ENCODE results near the gene RAB5IF. TPM values are rescaled to one million over a fixed set of nuclear protein-coding genes. Genes with fewer than 3 reads are reported as not detected.
"Not testable (repeated sequence)": the region's sequence is repeated elsewhere in the genome, so short reads cannot be mapped to it uniquely, and the experiment has no call there.

The RAB5IF gene
- total RNA-seq, 2 experiments from 2014 or later, result 74.5 to 77.1 TPM

DNA sequence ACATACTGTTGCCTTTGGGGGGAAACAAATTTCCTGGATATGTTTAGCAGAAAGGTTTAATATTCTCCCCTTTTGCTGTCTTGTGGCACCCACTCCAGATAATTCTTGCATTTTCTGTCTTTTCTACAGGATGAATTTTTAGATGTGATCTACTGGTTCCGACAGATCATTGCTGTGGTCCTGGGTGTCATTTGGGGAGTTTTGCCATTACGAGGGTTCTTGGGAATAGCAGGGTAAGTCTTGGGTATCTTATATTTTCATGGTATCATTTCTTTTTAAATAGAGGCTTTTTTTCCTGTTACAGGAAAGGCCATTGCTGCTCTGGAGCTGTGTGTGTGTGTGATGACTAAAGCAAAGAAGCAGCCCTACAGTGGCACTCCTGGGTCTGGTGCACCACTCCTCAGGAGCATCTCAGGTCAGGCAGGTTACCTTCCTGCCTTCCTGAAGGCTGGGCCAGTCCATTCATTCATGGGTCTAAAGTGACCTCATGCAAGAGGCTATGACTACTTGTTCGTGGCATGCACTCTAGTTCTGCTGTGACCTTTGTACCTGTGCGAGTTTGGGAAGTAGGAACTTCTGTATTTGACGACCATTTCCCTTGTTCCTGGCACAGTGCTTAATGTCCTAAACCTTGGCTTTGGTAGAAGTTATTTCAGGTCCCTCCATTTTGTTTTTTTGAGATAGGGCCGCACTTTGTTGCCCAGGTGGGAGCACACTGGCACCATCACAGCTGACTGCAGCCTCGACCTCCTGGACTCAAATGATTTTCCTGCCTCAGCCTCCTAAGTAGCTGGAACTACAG lies 2.2 kb downstream of the RAB5IF start:
- intact Hi-C loops (cut with micrococcal nuclease), result loop anchor here (5.0 to 10.0 kb wide), 2 partner anchors 35 to 53 kb away; partner anchors contain the start of gene TGIF2
- H3K27me3 Mint-ChIP-seq, result no peaks in the 10 kb centered on the region
- no peaks in the 10 kb centered on the region for H3K9me3 Mint-ChIP-seq
- POLR2A ChIA-PET, result interaction anchor here (3.7 to 4.3 kb wide), 2 partner anchors 22 to 37 kb away, joined by 18 to 21 read pairs; partner anchors contain the start of gene SLA2
- peaks cover 25% of the 10 kb centered on the region for H3K4me1 Mint-ChIP-seq (ENCODE audit: low read depth)
- H3K4me3 Mint-ChIP-seq, result peak overlapping the region; percentile 100
- TF ChIP-seq, protein P1, sequence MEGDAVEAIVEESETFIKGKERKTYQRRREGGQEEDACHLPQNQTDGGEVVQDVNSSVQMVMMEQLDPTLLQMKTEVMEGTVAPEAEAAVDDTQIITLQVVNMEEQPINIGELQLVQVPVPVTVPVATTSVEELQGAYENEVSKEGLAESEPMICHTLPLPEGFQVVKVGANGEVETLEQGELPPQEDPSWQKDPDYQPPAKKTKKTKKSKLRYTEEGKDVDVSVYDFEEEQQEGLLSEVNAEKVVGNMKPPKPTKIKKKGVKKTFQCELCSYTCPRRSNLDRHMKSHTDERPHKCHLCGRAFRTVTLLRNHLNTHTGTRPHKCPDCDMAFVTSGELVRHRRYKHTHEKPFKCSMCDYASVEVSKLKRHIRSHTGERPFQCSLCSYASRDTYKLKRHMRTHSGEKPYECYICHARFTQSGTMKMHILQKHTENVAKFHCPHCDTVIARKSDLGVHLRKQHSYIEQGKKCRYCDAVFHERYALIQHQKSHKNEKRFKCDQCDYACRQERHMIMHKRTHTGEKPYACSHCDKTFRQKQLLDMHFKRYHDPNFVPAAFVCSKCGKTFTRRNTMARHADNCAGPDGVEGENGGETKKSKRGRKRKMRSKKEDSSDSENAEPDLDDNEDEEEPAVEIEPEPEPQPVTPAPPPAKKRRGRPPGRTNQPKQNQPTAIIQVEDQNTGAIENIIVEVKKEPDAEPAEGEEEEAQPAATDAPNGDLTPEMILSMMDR (IDR thresholded peaks at IDR 0.05), result no peak
- CTCF ChIA-PET, result interaction anchor here (1.4 kb wide), 1 partner anchor 147 kb away, joined by 4 read pairs; no protein-coding TSS in a partner anchor
- DNase-seq, result no peak
- ATAC-seq, result no peak
- H3K27ac Mint-ChIP-seq, result peak overlapping the region; percentile 90
- H3K36me3 Mint-ChIP-seq (ENCODE audit: low read depth), result peaks cover 43% of the 10 kb centered on the region

DNA sequence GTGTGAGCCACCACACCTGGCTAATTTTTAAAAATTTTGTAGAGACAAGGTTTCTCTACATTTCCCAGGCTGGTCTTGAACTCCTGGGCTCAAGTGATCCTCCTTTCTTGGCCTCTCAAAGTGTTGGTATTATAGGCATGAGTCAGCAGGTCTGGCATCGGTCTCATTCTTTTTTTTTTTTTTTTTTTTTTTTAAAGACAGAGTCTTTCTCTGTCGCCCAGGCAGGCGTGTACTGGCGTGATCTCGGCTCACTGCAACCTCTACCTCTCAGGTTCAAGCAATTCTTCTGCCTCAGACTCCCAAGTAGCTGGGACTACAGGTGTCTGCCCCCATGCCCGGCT lies 2.8 kb downstream of the RAB5IF start:
- H3K27me3 Mint-ChIP-seq, H3K9me3 Mint-ChIP-seq, H3K4me3 Mint-ChIP-seq, DNase-seq, ATAC-seq: not testable (repeated sequence)
- Mint-ChIP-seq H3K27ac (peak overlapping the region; percentile 90), H3K4me1 (ENCODE audit: low read depth) (peaks cover 27% of the 10 kb centered on the region), H3K36me3 (ENCODE audit: low read depth) (peaks cover 48% of the 10 kb centered on the region)
- ChIA-PET POLR2A (interaction anchor here (1.1 kb wide), 1 partner anchor 13 kb away, joined by 4 read pairs; no protein-coding TSS in a partner anchor), CTCF (interaction anchor here (1.4 kb wide), 1 partner anchor 146 kb away, joined by 4 read pairs; no protein-coding TSS in a partner anchor)
- intact Hi-C loops (cut with micrococcal nuclease), result loop anchor here (5.0 to 10.0 kb wide), 2 partner anchors 36 to 54 kb away; partner anchors contain the start of gene TGIF2

DNA sequence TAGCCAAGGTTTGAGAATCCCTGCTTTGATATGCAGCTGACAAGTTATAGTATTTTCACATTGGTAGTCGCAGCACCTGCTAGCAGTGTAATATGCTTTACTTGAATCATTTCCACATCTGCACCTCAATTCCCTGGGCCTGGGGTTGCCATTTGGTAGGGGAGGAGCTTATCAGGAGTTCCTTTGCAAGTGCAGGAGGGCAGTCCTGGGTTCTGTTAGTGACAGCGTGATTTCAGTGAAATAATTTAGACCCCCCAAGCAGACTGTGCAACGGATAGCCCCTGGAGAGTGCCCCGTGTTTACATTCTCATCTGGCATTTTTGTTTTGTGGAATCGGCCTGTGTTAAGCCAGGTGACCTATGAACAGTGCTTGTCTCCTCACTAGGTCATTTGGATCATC lies 6.0 kb downstream of the RAB5IF start:
- POLR2A ChIA-PET, result interaction anchor here (1.6 to 2.9 kb wide), 3 partner anchors 12 to 39 kb away, joined by 7 to 16 read pairs (median 9); partner anchors contain the start of gene TGIF2
- TF ChIP-seq, protein P1 (IDR thresholded peaks at IDR 0.05), result no peak
- Mint-ChIP-seq H3K4me3 (no peak overlapping the region), H3K9me3 (no peaks in the 10 kb centered on the region), H3K27ac (no peak overlapping the region), H3K27me3 (no peaks in the 10 kb centered on the region), H3K4me1 (ENCODE audit: low read depth) (peaks cover 32% of the 10 kb centered on the region), H3K36me3 (ENCODE audit: low read depth) (peaks cover 61% of the 10 kb centered on the region)
- intact Hi-C loops (cut with micrococcal nuclease), result no loop called here
- ATAC-seq (no peak), DNase-seq (no peak)
- CTCF ChIA-PET, result interaction anchor here (0.8 to 3.0 kb wide), 8 partner anchors 12 to 197 kb away, joined by 3 to 30 read pairs (median 6); partner anchors contain the start of gene SLA2

DNA sequence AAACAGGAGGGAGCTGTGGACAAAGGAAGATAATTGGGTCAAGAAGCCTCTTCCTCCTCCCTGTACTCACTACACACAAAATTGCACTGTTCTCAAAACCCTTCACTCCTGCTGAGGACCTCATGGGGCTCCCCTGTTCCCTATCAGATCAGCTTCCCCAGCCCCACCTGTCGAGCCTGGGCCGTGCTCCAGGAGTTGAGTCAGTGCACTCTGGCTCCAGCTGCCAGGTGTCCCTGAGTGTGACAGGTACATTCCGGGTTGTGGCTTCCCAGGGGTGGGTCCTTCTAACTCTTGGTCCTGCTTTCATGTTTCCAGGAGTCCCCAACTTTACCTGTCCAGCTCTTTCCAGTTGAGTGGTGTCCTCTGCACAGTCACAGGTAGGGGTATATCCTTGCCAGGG lies 8.4 kb downstream of the RAB5IF start:
- no peaks in the 10 kb centered on the region for H3K27me3 Mint-ChIP-seq

More for the DNA sequence above, 8.4 kb downstream of the RAB5IF start:
- Mint-ChIP-seq H3K4me1 (ENCODE audit: low read depth) (peaks cover 18% of the 10 kb centered on the region), H3K27ac (peak overlapping the region; percentile 61), H3K36me3 (ENCODE audit: low read depth) (peaks cover 48% of the 10 kb centered on the region), H3K9me3 (no peaks in the 10 kb centered on the region), H3K4me3 (no peak overlapping the region)
- ATAC-seq, result no peak
- intact Hi-C loops (cut with micrococcal nuclease), result no loop called here
- POLR2A ChIA-PET, result interaction anchor here (0.7 to 1.9 kb wide), 5 partner anchors 8 to 151 kb away, joined by 3 to 9 read pairs (median 6); partner anchors contain the start of gene RAB5IF
- TF ChIP-seq, protein P1 (IDR thresholded peaks at IDR 0.05), result no peak
- DNase-seq, result no peak
- CTCF ChIA-PET, result interaction anchor here (0.9 to 1.5 kb wide), 6 partner anchors 8 to 221 kb away, joined by 3 to 7 read pairs (median 4); partner anchors contain the start of gene RAB5IF

Data from activated CD8-positive, alpha-beta T cell treated with anti-CD3 and anti-CD28 coated beads for 36 hours (primary cell).